ENCODE measurements around the gene HOXD10.

The HOXD10 gene

GRCh38 chr2:176117162-176117822 is 714 bp downstream of the HOXD10 start:
- no peak overlapping the region for H3K18ac ChIP-seq (ENCODE audit: low read depth in 1 of 2, low read length in 2 of 2)
- no peak overlapping the region for H2BK12ac ChIP-seq (ENCODE audit: low read length in 2 of 2)
- H2BK120ac ChIP-seq (ENCODE audit: low read depth, low read length): no peak overlapping the region
- no peaks in the 10 kb centered on the region for H3K36me3 ChIP-seq (ENCODE audit: control insufficient read depth in 1 of 2, insufficient read depth in 2 of 2, low read depth in 1 of 2, low read length in 2 of 2)
- no peak overlapping the region for H2AK5ac ChIP-seq (ENCODE audit: low read length, severe bottlenecking)
- no peak overlapping the region for H3K23ac ChIP-seq (ENCODE audit: low read length in 2 of 2)
- H4K91ac ChIP-seq (ENCODE audit: low read length): no peak overlapping the region
- H3K9me3 ChIP-seq (ENCODE audit: control insufficient read depth, low read length): no peaks in the 10 kb centered on the region
- H3K4me3 ChIP-seq (ENCODE audit: insufficient read depth in 1 of 2, low read depth in 1 of 2, low read length in 2 of 2): peak overlapping the region in 1 of 2 experiments; percentile 70
- no peak overlapping the region for H3K14ac ChIP-seq (ENCODE audit: low read length in 2 of 2)
- no peak for DNase-seq
- no peak overlapping the region for H3K4me2 ChIP-seq (ENCODE audit: low read length, poor library complexity, severe bottlenecking)
- H3K9ac ChIP-seq (ENCODE audit: low read length): no peak overlapping the region
- H2BK5ac ChIP-seq (ENCODE audit: low read depth, low read length, poor library complexity, severe bottlenecking): no peak overlapping the region
- H4K8ac ChIP-seq (ENCODE audit: low read length): no peak overlapping the region
- no peak overlapping the region for H3K27ac ChIP-seq (ENCODE audit: low read length, poor library complexity, severe bottlenecking)
- no peak overlapping the region for H2AFZ ChIP-seq (ENCODE audit: low read depth, low read length)
- peaks cover 94 to 99% of the 10 kb centered on the region in 2 experiments for H3K27me3 ChIP-seq (ENCODE audit: control insufficient read depth in 1 of 2, insufficient read depth in 1 of 2, low read length in 2 of 2)
- H3K79me1 ChIP-seq (replicated peaks; ENCODE audit: low read length, poor library complexity, severe bottlenecking): no peaks in the 10 kb centered on the region
- no peak overlapping the region for H2BK15ac ChIP-seq (ENCODE audit: low read depth, poor library complexity, severe bottlenecking)
- H3K4me1 ChIP-seq (ENCODE audit: control insufficient read depth, insufficient read depth, low read depth, low read length): peaks cover 14% of the 10 kb centered on the region
- no peak overlapping the region for H3K4ac ChIP-seq (ENCODE audit: low read depth in 1 of 2, low read length in 2 of 2)
- WGBS: 62% methylated on average over 40 of the region's 40 CpGs

DNA sequence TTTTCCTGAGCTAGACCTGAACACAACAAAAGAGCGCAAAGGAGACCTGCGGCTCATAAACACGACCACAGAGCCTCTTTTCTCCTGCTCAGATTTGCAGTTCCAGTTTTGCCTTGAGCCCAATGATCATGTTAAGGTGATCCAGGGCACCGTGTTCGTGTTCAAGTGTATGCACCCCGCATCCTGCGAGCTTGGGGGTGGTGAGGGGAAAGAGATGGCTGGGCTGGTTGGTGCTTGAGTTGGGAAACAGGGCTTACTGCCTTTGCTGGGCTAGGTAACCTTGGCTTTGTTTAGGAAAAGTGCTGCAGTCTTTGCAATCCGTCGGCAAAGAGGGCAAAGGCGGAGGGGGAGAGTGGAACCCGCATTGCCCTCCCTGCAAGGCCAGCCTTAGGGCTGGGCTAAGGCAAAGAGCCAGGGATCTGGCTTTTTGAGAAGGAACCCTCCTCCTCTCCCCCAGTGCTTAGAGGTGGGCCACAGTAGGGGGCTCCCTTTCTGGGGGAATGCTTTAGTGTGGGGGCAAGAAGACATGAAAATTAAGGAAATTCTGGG is 1.3 kb downstream of the HOXD10 start:
- peaks cover 88 to 97% of the 10 kb centered on the region in 2 experiments for H3K27me3 ChIP-seq (ENCODE audit: control insufficient read depth in 1 of 2, insufficient read depth in 1 of 2, low read length in 2 of 2)
- H3K36me3 ChIP-seq (ENCODE audit: control insufficient read depth in 1 of 2, insufficient read depth in 2 of 2, low read depth in 1 of 2, low read length in 2 of 2): no peaks in the 10 kb centered on the region
- no peaks in the 10 kb centered on the region for H3K79me1 ChIP-seq (replicated peaks; ENCODE audit: low read length, poor library complexity, severe bottlenecking)
- no peak overlapping the region for H3K18ac ChIP-seq (ENCODE audit: low read depth in 1 of 2, low read length in 2 of 2)
- H4K91ac ChIP-seq (ENCODE audit: low read length): no peak overlapping the region
- no peak overlapping the region for H3K23ac ChIP-seq (ENCODE audit: low read length in 2 of 2)
- peaks cover 20% of the 10 kb centered on the region for H3K4me1 ChIP-seq (ENCODE audit: control insufficient read depth, insufficient read depth, low read depth, low read length)
- WGBS: 46% methylated on average over 11 of the region's 11 CpGs
- no peak overlapping the region for H3K27ac ChIP-seq (ENCODE audit: low read length, poor library complexity, severe bottlenecking)
- no peak overlapping the region for H2BK120ac ChIP-seq (ENCODE audit: low read depth, low read length)
- no peak for DNase-seq
- no peak overlapping the region for H3K4me2 ChIP-seq (ENCODE audit: low read length, poor library complexity, severe bottlenecking)
- H3K4me3 ChIP-seq (ENCODE audit: insufficient read depth in 1 of 2, low read depth in 1 of 2, low read length in 2 of 2): peak overlapping the region in 1 of 2 experiments; percentile 70
- no peaks in the 10 kb centered on the region for H3K9me3 ChIP-seq (ENCODE audit: control insufficient read depth, low read length)
- no peak overlapping the region for H2BK5ac ChIP-seq (ENCODE audit: low read depth, low read length, poor library complexity, severe bottlenecking)
- no peak overlapping the region for H2BK15ac ChIP-seq (ENCODE audit: low read depth, poor library complexity, severe bottlenecking)
- H3K9ac ChIP-seq (ENCODE audit: low read length): no peak overlapping the region
- no peak overlapping the region for H2BK12ac ChIP-seq (ENCODE audit: low read length in 2 of 2)
- no peak overlapping the region for H4K8ac ChIP-seq (ENCODE audit: low read length)
- H3K14ac ChIP-seq (ENCODE audit: low read length in 2 of 2): no peak overlapping the region
- no peak overlapping the region for H2AFZ ChIP-seq (ENCODE audit: low read depth, low read length)
- no peak overlapping the region for H3K4ac ChIP-seq (ENCODE audit: low read depth in 1 of 2, low read length in 2 of 2)
- no peak overlapping the region for H2AK5ac ChIP-seq (ENCODE audit: low read length, severe bottlenecking)

DNA sequence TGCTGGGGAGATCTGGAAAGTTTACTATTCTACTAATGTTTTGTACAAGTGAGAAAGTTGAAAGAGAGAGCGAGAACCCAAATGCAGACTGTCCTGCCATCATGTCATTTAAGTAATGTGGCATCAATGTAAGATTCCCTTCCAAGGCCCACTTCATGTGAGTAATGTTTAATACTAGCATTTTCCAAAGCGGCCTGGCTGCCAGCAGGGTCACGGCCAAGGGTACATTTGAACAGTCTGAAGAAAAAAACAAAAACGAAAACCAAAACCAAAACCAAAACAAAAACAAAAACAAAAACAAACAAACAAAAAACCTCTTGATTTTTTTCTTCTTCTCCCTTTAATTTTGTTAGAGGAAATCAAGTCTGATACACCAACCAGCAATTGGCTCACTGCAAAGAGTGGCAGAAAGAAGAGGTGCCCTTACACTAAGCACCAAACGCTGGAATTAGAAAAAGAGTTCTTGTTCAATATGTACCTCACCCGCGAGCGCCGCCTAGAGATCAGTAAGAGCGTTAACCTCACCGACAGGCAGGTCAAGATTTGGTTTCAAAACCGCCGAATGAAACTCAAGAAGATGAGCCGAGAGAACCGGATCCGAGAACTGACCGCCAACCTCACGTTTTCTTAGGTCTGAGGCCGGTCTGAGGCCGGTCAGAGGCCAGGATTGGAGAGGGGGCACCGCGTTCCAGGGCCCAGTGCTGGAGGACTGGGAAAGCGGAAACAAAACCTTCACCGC is 2.2 kb downstream of the HOXD10 start:
- H3K4me2 ChIP-seq (ENCODE audit: low read length, poor library complexity, severe bottlenecking): no peak overlapping the region
- H2AFZ ChIP-seq (ENCODE audit: low read depth, low read length): no peak overlapping the region
- H3K27ac ChIP-seq (ENCODE audit: low read length, poor library complexity, severe bottlenecking): no peak overlapping the region
- no peak overlapping the region for H4K8ac ChIP-seq (ENCODE audit: low read length)
- 13% methylated on average over 22 of the region's 24 CpGs for WGBS
- H2AK5ac ChIP-seq (ENCODE audit: low read length, severe bottlenecking): no peak overlapping the region
- H3K9ac ChIP-seq (ENCODE audit: low read length): no peak overlapping the region
- H2BK15ac ChIP-seq (ENCODE audit: low read depth, poor library complexity, severe bottlenecking): no peak overlapping the region
- H3K4me3 ChIP-seq (ENCODE audit: insufficient read depth in 1 of 2, low read depth in 1 of 2, low read length in 2 of 2): no peak overlapping the region
- peaks cover 27% of the 10 kb centered on the region for H3K4me1 ChIP-seq (ENCODE audit: control insufficient read depth, insufficient read depth, low read depth, low read length)
- H3K23ac ChIP-seq (ENCODE audit: low read length in 2 of 2): no peak overlapping the region
- H3K79me1 ChIP-seq (replicated peaks; ENCODE audit: low read length, poor library complexity, severe bottlenecking): no peaks in the 10 kb centered on the region
- H3K14ac ChIP-seq (ENCODE audit: low read length in 2 of 2): no peak overlapping the region
- H4K91ac ChIP-seq (ENCODE audit: low read length): no peak overlapping the region
- H3K9me3 ChIP-seq (ENCODE audit: control insufficient read depth, low read length): no peaks in the 10 kb centered on the region
- H3K18ac ChIP-seq (ENCODE audit: low read depth in 1 of 2, low read length in 2 of 2): no peak overlapping the region
- no peak overlapping the region for H3K4ac ChIP-seq (ENCODE audit: low read depth in 1 of 2, low read length in 2 of 2)
- H3K36me3 ChIP-seq (ENCODE audit: control insufficient read depth in 1 of 2, insufficient read depth in 2 of 2, low read depth in 1 of 2, low read length in 2 of 2): no peaks in the 10 kb centered on the region
- DNase-seq: no peak
- H2BK5ac ChIP-seq (ENCODE audit: low read depth, low read length, poor library complexity, severe bottlenecking): no peak overlapping the region
- peaks cover 80 to 96% of the 10 kb centered on the region in 2 experiments for H3K27me3 ChIP-seq (ENCODE audit: control insufficient read depth in 1 of 2, insufficient read depth in 1 of 2, low read length in 2 of 2)
- H2BK12ac ChIP-seq (ENCODE audit: low read length in 2 of 2): no peak overlapping the region
- no peak overlapping the region for H2BK120ac ChIP-seq (ENCODE audit: low read depth, low read length)

All from mesenchymal stem cell (in vitro differentiated cells and primary cell).